ENCODE results near the gene SYTL3. TPM values are rescaled to one million over a fixed set of nuclear protein-coding genes. Genes with fewer than 3 reads are reported as not detected.
A peak's percentile ranks its signal among the peaks of the same experiment; 100 is the strongest.

Gene SYTL3
- total and polyA plus RNA-seq, 7 donors, result 1.7 to 17.3 (median 4.1) TPM

GRCh38 chr6:158684745-158685324 is 35.0 kb downstream of the SYTL3 start:
- TF ChIP-seq CTCF (IDR thresholded peaks at IDR 0.05), result no peak
- intact Hi-C loops (cut with DNase I), result no loop called here
- 19 to 50% (median 20%) methylated on average over 5 of the region's 5 CpGs for WGBS, 3 donors
- Histone ChIP-seq H3K27me3 (ENCODE audit: insufficient read depth in 3 of 3, low read length in 2 of 3) (no peaks in the 10 kb centered on the region), H3K9me3 (no peaks in the 10 kb centered on the region), H3K4me3 (no peak overlapping the region), H3K4me1 (peaks cover 8% of the 10 kb centered on the region), H3K27ac (no peak overlapping the region), H3K36me3 (ENCODE audit: insufficient read depth in 1 of 2, low read depth in 1 of 2) (peaks cover 0 to 9% of the 10 kb centered on the region in 2 donors)
- DNase-seq (no peak), ATAC-seq (peak in 2 of 4 donors; percentile 16 to 42)

GRCh38 chr6:158686311-158686710 is 36.5 kb downstream of the SYTL3 start:
- no peaks in the 10 kb centered on the region for H3K9me3 ChIP-seq
- ATAC-seq (no peak), DNase-seq (no peak)
- TF ChIP-seq CTCF (IDR thresholded peaks at IDR 0.05), result no peak
- intact Hi-C loops (cut with DNase I), result no loop called here
- no peaks in the 10 kb centered on the region for H3K27me3 ChIP-seq (ENCODE audit: insufficient read depth in 3 of 3, low read length in 2 of 3)
- H3K27ac ChIP-seq, result no peak overlapping the region
- H3K4me3 ChIP-seq, result no peak overlapping the region
- H3K4me1 ChIP-seq, result peaks cover 8% of the 10 kb centered on the region
- 87 to 91% (median 89%) methylated on average over 4 of the region's 4 CpGs for WGBS, 3 donors
- peaks cover 0 to 9% of the 10 kb centered on the region in 2 donors for H3K36me3 ChIP-seq (ENCODE audit: insufficient read depth in 1 of 2, low read depth in 1 of 2)

GRCh38 chr6:158686791-158687381 is 37.0 kb downstream of the SYTL3 start:
- Histone ChIP-seq H3K27ac (no peak overlapping the region), H3K4me1 (peaks cover 8% of the 10 kb centered on the region), H3K27me3 (ENCODE audit: insufficient read depth in 3 of 3, low read length in 2 of 3) (no peaks in the 10 kb centered on the region), H3K9me3 (no peaks in the 10 kb centered on the region), H3K4me3 (no peak overlapping the region), H3K36me3 (ENCODE audit: insufficient read depth in 1 of 2, low read depth in 1 of 2) (peaks cover 0 to 9% of the 10 kb centered on the region in 2 donors)
- WGBS, 3 donors, result 86 to 93% (median 86%) methylated on average over 7 of the region's 7 CpGs
- intact Hi-C loops (cut with DNase I), result no loop called here
- ATAC-seq, result no peak
- no peak for TF ChIP-seq CTCF (IDR thresholded peaks at IDR 0.05)
- DNase-seq, result no peak

GRCh38 chr6:158687506-158687905 is 37.7 kb downstream of the SYTL3 start:
- intact Hi-C loops (cut with DNase I), result no loop called here
- no peak for DNase-seq
- ATAC-seq, result no peak
- H3K27ac ChIP-seq, result no peak overlapping the region
- no peak overlapping the region for H3K4me3 ChIP-seq
- no peak for TF ChIP-seq CTCF (IDR thresholded peaks at IDR 0.05)
- WGBS, 3 donors, result 82 to 90% (median 85%) methylated on average over 4 of the region's 4 CpGs
- H3K36me3 ChIP-seq (ENCODE audit: insufficient read depth in 1 of 2, low read depth in 1 of 2), result peaks cover 0 to 9% of the 10 kb centered on the region in 2 donors
- no peaks in the 10 kb centered on the region for H3K9me3 ChIP-seq
- no peaks in the 10 kb centered on the region for H3K27me3 ChIP-seq (ENCODE audit: insufficient read depth in 3 of 3, low read length in 2 of 3)
- H3K4me1 ChIP-seq, result peaks cover 8% of the 10 kb centered on the region

- TF ChIP-seq CTCF (IDR thresholded peaks at IDR 0.05), result no peak
These were observed 39.0 kb downstream of the SYTL3 start for GRCh38 chr6:158688860-158689259.

More at GRCh38 chr6:158688860-158689259, 39.0 kb downstream of the SYTL3 start:
- intact Hi-C loops (cut with DNase I), result no loop called here
- peaks cover 0 to 3% of the 10 kb centered on the region in 2 donors for H3K36me3 ChIP-seq (ENCODE audit: insufficient read depth in 1 of 2, low read depth in 1 of 2)
- no peak overlapping the region for H3K27ac ChIP-seq
- ATAC-seq (no peak), DNase-seq (no peak)
- no peaks in the 10 kb centered on the region for H3K9me3 ChIP-seq
- H3K27me3 ChIP-seq (ENCODE audit: insufficient read depth in 3 of 3, low read length in 2 of 3), result no peaks in the 10 kb centered on the region
- H3K4me3 ChIP-seq, result no peak overlapping the region
- 76 to 84% (median 84%) methylated on average over 1 of the region's 1 CpG for WGBS, 3 donors
- peaks cover 8% of the 10 kb centered on the region for H3K4me1 ChIP-seq

Data from psoas muscle (tissue), 8 donors.